HG03097 (cell line): ENCODE data around the gene MCRIP2.

ENCODE experiments used
- ATAC-seq: cut with Tn5 transposase; IDR thresholded peaks from one replicate; pipeline ENCODE4 v1.9.1; 2021; ENCODE audit not compliant: unreplicated experiment, low FRiP score

MCRIP2 gene

GRCh38 chr16:616733-617586, 24.7 kb upstream of the MCRIP2 start:
- no peak for ATAC-seq

- ATAC-seq = no peak
These were observed 23.8 kb upstream of the MCRIP2 start for GRCh38 chr16:617855-618254.

- ATAC-seq = no peak
These were observed 22.0 kb upstream of the MCRIP2 start for GRCh38 chr16:619476-620100.

GRCh38 chr16:620700-621525, 20.7 kb upstream of the MCRIP2 start:
- no peak for ATAC-seq

- no peak for ATAC-seq
These were observed 20.0 kb upstream of the MCRIP2 start for GRCh38 chr16:621526-622105.

GRCh38 chr16:622920-623280, 18.7 kb upstream of the MCRIP2 start:
- ATAC-seq = no peak

GRCh38 chr16:624526-625070, 17.0 kb upstream of the MCRIP2 start:
- no peak for ATAC-seq

GRCh38 chr16:625117-625976, 16.3 kb upstream of the MCRIP2 start:
- ATAC-seq = no peak

GRCh38 chr16:625977-626765, 15.5 kb upstream of the MCRIP2 start:
- no peak for ATAC-seq

- no peak for ATAC-seq
These were observed 14.7 kb upstream of the MCRIP2 start for GRCh38 chr16:626787-627453.

- ATAC-seq = no peak
These were observed 14.0 kb upstream of the MCRIP2 start for GRCh38 chr16:627454-628239.

GRCh38 chr16:628321-629061, 13.1 kb upstream of the MCRIP2 start:
- ATAC-seq = no peak

- ATAC-seq = no peak
These were observed 12.3 kb upstream of the MCRIP2 start for GRCh38 chr16:629185-629832.

GRCh38 chr16:629833-630248, 11.8 kb upstream of the MCRIP2 start:
- no peak for ATAC-seq

- no peak for ATAC-seq
These were observed 11.3 kb upstream of the MCRIP2 start for GRCh38 chr16:630249-630814.

- no peak for ATAC-seq
These were observed 10.7 kb upstream of the MCRIP2 start, which contains the start of gene WFIKKN1 for GRCh38 chr16:630815-631405. TSS of gene WFIKKN1 (plus strand) at chr16:630985. CDS start at chr16:631254, 269 bp downstream.
